Neural crest cell (in vitro differentiated cells): ENCODE measurements around the gene SCOC. TPM values are rescaled to one million over a fixed set of nuclear protein-coding genes. Genes with fewer than 3 reads are reported as not detected.

Experiments
- DNase-seq: peaks from one replicate; pipeline ENCODE4 v3.0.0; 2021; ENCODE audit warnings: low read depth, mixed read lengths, low spot score
- H3K27ac Mint-ChIP-seq: one replicate; pipeline ENCODE4 v1.8.0; 2021; ENCODE audit warnings: mild to moderate bottlenecking, mixed read lengths; ENCODE audit not compliant: unreplicated experiment
- H3K27me3 Mint-ChIP-seq: 2 replicates; pipeline ENCODE4 v1.8.0; 2021; ENCODE audit warnings: low read depth, mild to moderate bottlenecking, mixed read lengths
- H3K36me3 Mint-ChIP-seq: 2 replicates; pipeline ENCODE4 v1.8.0; 2021; ENCODE audit warnings: low read depth, mild to moderate bottlenecking, mixed read lengths
- H3K4me1 Mint-ChIP-seq: 2 replicates; pipeline ENCODE4 v1.8.0; 2021; ENCODE audit warnings: mixed read lengths
- H3K4me3 Mint-ChIP-seq: one replicate; pipeline ENCODE4 v1.8.0; 2021; ENCODE audit warnings: mild to moderate bottlenecking, mixed read lengths
- H3K9me3 Mint-ChIP-seq: 2 replicates; pipeline ENCODE4 v1.8.0; 2021; ENCODE audit warnings: mixed read lengths
- total RNA-seq: library from RNA; stranded (reverse); gene quantifications from 2 replicates; pipeline ENCODE4 v1.2.1, GENCODE V29; 2021
- TF ChIP-seq, protein P1 (sequence below): fragments of 200-600 bp; sonication (generic); conservative IDR thresholded peaks from 2 replicates; pipeline ENCODE4 v1.5.0; 2021; ENCODE audit warnings: antibody characterized with exemption, mild to moderate bottlenecking

SCOC gene
- total RNA-seq, 1 donor from 2014 or later, result 36.9 TPM

DNA sequence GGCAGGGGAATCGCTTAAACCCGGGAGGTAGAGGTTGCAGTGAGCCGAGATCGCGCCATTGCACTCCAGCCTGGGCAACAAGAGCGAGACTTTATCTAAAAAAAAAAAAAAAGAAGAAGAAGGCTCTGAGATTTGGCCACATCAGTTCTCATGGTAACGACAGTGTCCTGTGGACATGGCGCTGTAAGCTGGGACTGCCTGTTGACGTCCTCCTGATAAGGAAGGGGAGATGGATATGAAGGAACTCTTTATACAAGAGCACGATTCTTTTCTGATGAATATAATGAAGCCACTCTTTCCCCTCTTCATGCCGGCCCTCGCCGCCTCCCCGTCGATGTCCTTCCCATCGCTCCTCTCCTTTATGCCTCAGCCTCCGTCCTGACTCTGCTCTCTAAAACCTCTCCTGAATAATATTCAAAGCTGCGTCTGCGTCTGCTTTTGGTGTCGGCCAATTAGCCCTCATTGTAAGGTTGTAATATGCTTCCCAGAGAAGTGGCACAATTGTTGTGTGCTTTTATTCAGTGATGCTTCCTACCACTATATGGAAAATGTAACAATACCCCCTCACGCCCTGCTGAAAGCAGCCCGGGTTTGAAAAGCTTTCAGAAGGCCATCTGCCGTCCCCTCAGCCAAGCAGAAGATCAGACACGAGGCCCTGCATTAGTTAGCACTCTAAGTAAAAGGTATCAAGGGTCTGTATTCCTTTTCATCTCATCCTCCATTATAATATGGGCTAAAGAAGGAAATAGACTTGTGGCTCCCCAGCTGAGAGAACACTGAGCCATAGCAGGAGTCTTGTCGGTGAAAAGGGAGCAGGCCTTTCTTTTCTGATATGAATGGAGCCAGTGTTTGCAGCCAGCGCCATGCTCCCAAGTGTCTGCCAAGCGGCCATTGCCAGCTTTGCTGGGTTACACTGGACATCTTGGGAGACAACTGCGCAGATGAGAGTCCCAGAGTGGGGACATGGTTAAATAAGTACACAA is 22.1 kb upstream of the SCOC start:
- DNase-seq, result peak; percentile 13
- Mint-ChIP-seq H3K4me3 (peak overlapping the region; percentile 20), H3K9me3 (peaks cover 4% of the 10 kb centered on the region), H3K27ac (peak overlapping the region; percentile 60), H3K36me3 (no peaks in the 10 kb centered on the region), H3K27me3 (no peaks in the 10 kb centered on the region), H3K4me1 (peaks cover 48% of the 10 kb centered on the region)
- TF ChIP-seq, protein P1, sequence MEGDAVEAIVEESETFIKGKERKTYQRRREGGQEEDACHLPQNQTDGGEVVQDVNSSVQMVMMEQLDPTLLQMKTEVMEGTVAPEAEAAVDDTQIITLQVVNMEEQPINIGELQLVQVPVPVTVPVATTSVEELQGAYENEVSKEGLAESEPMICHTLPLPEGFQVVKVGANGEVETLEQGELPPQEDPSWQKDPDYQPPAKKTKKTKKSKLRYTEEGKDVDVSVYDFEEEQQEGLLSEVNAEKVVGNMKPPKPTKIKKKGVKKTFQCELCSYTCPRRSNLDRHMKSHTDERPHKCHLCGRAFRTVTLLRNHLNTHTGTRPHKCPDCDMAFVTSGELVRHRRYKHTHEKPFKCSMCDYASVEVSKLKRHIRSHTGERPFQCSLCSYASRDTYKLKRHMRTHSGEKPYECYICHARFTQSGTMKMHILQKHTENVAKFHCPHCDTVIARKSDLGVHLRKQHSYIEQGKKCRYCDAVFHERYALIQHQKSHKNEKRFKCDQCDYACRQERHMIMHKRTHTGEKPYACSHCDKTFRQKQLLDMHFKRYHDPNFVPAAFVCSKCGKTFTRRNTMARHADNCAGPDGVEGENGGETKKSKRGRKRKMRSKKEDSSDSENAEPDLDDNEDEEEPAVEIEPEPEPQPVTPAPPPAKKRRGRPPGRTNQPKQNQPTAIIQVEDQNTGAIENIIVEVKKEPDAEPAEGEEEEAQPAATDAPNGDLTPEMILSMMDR, result no peak

DNA sequence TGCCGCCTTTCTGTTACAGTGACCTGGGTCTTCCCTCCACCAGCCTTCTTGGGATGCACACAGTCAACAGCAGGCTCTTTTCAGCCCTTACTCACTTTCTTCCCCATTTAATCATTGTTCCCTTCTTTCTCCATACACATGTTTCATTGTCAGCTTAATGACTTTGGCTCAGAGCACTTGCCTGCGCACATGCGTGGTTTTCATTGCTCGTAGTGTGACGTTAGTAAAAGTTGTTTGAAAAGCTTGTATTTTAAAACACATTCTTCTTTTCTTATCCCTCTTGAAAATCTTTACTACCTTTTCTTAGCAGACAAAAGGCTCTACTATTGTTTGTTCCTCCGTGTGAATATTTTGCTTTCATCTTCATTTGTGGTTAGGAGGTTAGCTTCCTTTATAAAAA is 19.7 kb upstream of the SCOC start:
- Mint-ChIP-seq H3K4me1 (peaks cover 51% of the 10 kb centered on the region), H3K36me3 (no peaks in the 10 kb centered on the region), H3K27me3 (no peaks in the 10 kb centered on the region), H3K9me3 (peaks cover 4% of the 10 kb centered on the region), H3K27ac (peak overlapping the region; percentile 44), H3K4me3 (peak overlapping the region; percentile 14)
- TF ChIP-seq, protein P1, result no peak
- no peak for DNase-seq

DNA sequence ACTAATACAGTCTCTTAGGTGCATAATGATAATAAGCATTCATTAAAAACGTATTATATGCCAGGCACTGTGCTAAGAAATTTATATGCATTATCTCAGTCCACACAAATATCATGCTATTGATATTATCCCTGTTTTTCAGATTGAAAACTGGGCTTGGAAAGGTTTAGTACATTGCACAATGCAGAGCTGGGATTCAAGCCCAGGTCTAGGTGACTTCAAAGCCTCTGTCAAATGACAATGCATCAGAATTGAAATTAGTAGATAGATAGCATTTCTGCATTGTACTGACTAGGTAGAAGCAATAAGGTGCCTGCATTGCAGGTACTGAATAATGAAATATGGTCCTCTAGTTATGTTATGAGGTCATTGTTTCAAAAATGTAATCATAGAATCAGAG is 18.2 kb upstream of the SCOC start:
- Mint-ChIP-seq H3K27ac (no peak overlapping the region), H3K36me3 (no peaks in the 10 kb centered on the region), H3K27me3 (no peaks in the 10 kb centered on the region), H3K4me1 (peaks cover 36% of the 10 kb centered on the region), H3K9me3 (peaks cover 4% of the 10 kb centered on the region), H3K4me3 (no peak overlapping the region)
- TF ChIP-seq, protein P1, result no peak
- DNase-seq, result no peak

DNA sequence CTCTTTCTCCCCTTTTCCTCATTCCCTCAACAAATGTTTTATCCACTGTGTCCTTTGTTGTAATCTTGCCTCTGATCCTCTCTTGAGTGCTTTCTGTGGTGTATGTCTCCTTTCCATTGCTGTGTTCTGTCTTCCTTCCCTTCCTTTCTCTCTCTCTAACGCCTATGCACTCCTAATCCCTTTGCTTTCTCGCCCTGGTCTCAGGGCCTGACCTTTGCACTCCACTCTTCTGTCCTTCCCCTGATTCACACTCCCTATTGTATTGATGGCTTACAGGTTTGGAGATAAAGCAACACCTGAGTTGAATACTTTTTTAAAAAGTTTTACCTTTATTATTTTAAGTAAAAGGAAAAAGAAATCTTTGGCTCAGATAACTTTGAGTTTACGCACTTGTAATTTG is 15.6 kb upstream of the SCOC start:
- Mint-ChIP-seq H3K27me3 (no peaks in the 10 kb centered on the region), H3K36me3 (no peaks in the 10 kb centered on the region), H3K4me3 (no peak overlapping the region), H3K4me1 (peaks cover 17% of the 10 kb centered on the region), H3K9me3 (peaks cover 4% of the 10 kb centered on the region), H3K27ac (no peak overlapping the region)
- TF ChIP-seq, protein P1, result no peak
- no peak for DNase-seq

DNA sequence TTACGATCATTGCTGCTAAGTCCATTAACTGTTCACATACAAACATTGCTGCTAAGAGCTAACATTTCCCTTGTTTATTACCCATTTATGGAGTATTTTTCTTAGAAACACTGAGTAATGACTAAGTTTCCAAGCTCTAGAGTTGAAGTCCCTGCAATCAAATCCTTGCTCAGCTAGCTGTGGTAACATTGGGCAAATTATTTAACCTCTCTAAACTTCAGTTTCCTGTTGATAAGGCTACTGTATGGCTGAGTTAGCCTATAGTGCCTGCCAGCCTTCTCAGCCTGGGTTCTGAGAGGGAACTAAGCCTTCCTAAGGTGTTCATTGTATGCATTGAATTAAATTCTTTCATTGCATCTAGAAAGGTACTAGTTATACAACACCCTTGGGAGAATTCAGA is 15.2 kb upstream of the SCOC start:
- peaks cover 17% of the 10 kb centered on the region for H3K4me1 Mint-ChIP-seq
- H3K9me3 Mint-ChIP-seq, result peaks cover 4% of the 10 kb centered on the region
- H3K4me3 Mint-ChIP-seq, result no peak overlapping the region
- no peaks in the 10 kb centered on the region for H3K36me3 Mint-ChIP-seq
- H3K27ac Mint-ChIP-seq, result no peak overlapping the region
- no peaks in the 10 kb centered on the region for H3K27me3 Mint-ChIP-seq
- TF ChIP-seq, protein P1, result no peak
- no peak for DNase-seq
